ENCODE measurements around the gene SMG6. TPM values are rescaled to one million over a fixed set of nuclear protein-coding genes. Genes with fewer than 3 reads are reported as not detected.

The SMG6 gene
- total RNA-seq, 1 experiment from 2014 or later = 13.5 TPM

DNA sequence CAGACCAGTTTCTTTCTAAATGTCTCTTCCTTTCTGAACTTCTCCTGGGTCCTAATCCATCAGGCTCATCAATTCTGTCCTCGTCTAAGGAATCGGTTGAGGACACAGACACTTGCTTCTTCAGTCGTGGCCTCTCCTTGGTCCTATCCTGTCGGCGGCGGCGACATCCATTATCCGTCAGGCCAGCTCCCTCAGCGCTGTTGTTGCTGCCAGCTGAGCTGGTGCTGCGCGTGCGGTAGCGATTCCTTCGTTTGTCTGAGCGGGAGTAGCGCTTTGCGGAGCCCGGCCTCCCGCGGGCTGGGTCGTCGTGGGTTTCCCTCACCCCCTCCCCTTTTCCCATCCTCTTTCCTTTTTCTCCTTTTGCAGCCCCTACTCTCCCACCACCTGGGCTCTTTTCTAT lies 3.8 kb downstream of the SMG6 start:
- CTCF ChIA-PET = no interaction called here
- Mint-ChIP-seq H3K27me3 (ENCODE audit: unreplicated experiment) (no peaks in the 10 kb centered on the region), H3K4me1 (ENCODE audit: low read depth, unreplicated experiment) (peaks cover 15% of the 10 kb centered on the region), H3K9me3 (ENCODE audit: low read depth, unreplicated experiment) (no peaks in the 10 kb centered on the region), H3K27ac (ENCODE audit: unreplicated experiment) (no peak overlapping the region), H3K36me3 (ENCODE audit: insufficient read depth, unreplicated experiment) (peaks cover 20% of the 10 kb centered on the region), H3K4me3 (ENCODE audit: low read depth, unreplicated experiment) (no peak overlapping the region)
- DNase-seq = no peak
- TF ChIP-seq, protein P1, sequence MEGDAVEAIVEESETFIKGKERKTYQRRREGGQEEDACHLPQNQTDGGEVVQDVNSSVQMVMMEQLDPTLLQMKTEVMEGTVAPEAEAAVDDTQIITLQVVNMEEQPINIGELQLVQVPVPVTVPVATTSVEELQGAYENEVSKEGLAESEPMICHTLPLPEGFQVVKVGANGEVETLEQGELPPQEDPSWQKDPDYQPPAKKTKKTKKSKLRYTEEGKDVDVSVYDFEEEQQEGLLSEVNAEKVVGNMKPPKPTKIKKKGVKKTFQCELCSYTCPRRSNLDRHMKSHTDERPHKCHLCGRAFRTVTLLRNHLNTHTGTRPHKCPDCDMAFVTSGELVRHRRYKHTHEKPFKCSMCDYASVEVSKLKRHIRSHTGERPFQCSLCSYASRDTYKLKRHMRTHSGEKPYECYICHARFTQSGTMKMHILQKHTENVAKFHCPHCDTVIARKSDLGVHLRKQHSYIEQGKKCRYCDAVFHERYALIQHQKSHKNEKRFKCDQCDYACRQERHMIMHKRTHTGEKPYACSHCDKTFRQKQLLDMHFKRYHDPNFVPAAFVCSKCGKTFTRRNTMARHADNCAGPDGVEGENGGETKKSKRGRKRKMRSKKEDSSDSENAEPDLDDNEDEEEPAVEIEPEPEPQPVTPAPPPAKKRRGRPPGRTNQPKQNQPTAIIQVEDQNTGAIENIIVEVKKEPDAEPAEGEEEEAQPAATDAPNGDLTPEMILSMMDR (IDR thresholded peaks at IDR 0.05; ENCODE audit: unreplicated experiment) = no peak
- intact Hi-C loops (cut with micrococcal nuclease; ENCODE audit: unreplicated experiment) = no loop called here
- BruUV-seq (replicated peaks) = no TSS peak

DNA sequence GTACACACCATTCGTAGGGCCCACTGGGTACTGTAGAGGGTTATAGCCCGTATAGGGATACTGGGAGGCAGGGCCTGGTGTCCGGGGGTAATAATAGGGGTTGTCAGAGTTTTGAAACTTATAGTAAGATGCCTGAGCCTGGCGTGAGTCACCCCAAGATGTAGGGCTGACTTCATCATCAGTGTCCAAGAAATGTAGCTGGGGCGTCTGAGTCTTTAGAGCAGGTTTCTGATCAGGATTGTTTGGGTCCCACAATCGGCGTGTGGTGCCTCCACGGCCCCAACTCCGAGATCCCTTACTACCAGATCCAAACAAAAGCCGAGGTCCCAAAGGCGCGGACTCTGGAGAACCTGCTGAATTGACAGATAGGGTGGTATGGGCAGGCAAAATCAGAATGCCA lies 4.4 kb downstream of the SMG6 start:
- no TSS peak for BruUV-seq (replicated peaks)
- TF ChIP-seq, protein P1 (IDR thresholded peaks at IDR 0.05; ENCODE audit: unreplicated experiment) = no peak
- no peaks in the 10 kb centered on the region for H3K9me3 Mint-ChIP-seq (ENCODE audit: low read depth, unreplicated experiment)
- H3K36me3 Mint-ChIP-seq (ENCODE audit: insufficient read depth, unreplicated experiment) = peaks cover 19% of the 10 kb centered on the region
- H3K4me3 Mint-ChIP-seq (ENCODE audit: low read depth, unreplicated experiment) = no peak overlapping the region
- no peak overlapping the region for H3K27ac Mint-ChIP-seq (ENCODE audit: unreplicated experiment)
- no peaks in the 10 kb centered on the region for H3K27me3 Mint-ChIP-seq (ENCODE audit: unreplicated experiment)
- peaks cover 12% of the 10 kb centered on the region for H3K4me1 Mint-ChIP-seq (ENCODE audit: low read depth, unreplicated experiment)
- CTCF ChIA-PET = no interaction called here
- intact Hi-C loops (cut with micrococcal nuclease; ENCODE audit: unreplicated experiment) = no loop called here
- DNase-seq = no peak

DNA sequence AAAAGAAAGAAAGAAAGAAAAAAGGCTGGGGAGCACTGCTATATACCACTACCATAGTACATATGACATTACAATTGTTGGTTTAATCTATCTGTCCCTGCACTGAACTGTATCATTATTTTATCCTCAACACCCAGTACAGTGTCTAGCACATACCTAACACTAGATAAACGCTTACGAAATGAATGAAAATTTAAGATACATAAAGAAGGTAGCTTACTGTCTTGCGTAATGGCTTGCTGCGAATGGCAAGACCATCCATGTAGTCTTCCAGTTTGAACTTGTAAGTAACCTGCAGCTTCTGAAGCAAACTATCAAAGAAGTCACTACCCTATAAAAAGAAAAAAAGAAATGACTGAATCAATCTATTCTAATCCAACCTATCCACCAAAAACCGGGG lies 6.6 kb downstream of the SMG6 start:
- no peaks in the 10 kb centered on the region for H3K27me3 Mint-ChIP-seq (ENCODE audit: unreplicated experiment)
- H3K36me3 Mint-ChIP-seq (ENCODE audit: insufficient read depth, unreplicated experiment) = peaks cover 5% of the 10 kb centered on the region
- H3K4me3 Mint-ChIP-seq (ENCODE audit: low read depth, unreplicated experiment) = no peak overlapping the region
- CTCF ChIA-PET = no interaction called here
- intact Hi-C loops (cut with micrococcal nuclease; ENCODE audit: unreplicated experiment) = no loop called here
- no peaks in the 10 kb centered on the region for H3K9me3 Mint-ChIP-seq (ENCODE audit: low read depth, unreplicated experiment)
- BruUV-seq (replicated peaks) = no TSS peak
- TF ChIP-seq, protein P1 (IDR thresholded peaks at IDR 0.05; ENCODE audit: unreplicated experiment) = no peak
- no peak for DNase-seq
- H3K4me1 Mint-ChIP-seq (ENCODE audit: low read depth, unreplicated experiment) = peaks cover 12% of the 10 kb centered on the region
- no peak overlapping the region for H3K27ac Mint-ChIP-seq (ENCODE audit: unreplicated experiment)

DNA sequence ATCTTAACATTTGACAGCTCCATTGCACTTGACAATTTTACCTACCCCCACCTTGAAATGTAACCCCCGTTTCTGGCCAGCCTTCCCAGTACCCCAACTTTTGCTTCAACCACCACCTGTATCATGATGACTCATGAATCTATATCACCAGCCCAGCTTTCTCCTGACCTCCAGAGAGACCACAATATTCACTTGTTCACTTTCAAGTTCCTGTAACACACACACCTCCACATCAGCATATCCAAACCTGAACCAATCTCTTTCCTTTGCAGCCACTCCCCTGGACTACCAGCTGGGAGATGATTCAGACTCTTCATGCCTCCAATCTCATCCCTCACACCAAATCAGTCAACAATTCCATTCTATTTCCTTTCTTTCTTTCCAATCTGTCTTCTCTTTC lies 8.0 kb downstream of the SMG6 start:
- TF ChIP-seq, protein P1 (IDR thresholded peaks at IDR 0.05; ENCODE audit: unreplicated experiment) = no peak
- BruUV-seq (replicated peaks) = no TSS peak
- H3K4me1 Mint-ChIP-seq (ENCODE audit: low read depth, unreplicated experiment) = peaks cover 12% of the 10 kb centered on the region
- peaks cover 9% of the 10 kb centered on the region for H3K36me3 Mint-ChIP-seq (ENCODE audit: insufficient read depth, unreplicated experiment)
- H3K4me3 Mint-ChIP-seq (ENCODE audit: low read depth, unreplicated experiment) = no peak overlapping the region
- CTCF ChIA-PET = no interaction called here
- H3K27ac Mint-ChIP-seq (ENCODE audit: unreplicated experiment) = no peak overlapping the region
- no peak for DNase-seq
- no peaks in the 10 kb centered on the region for H3K9me3 Mint-ChIP-seq (ENCODE audit: low read depth, unreplicated experiment)
- H3K27me3 Mint-ChIP-seq (ENCODE audit: unreplicated experiment) = no peaks in the 10 kb centered on the region
- intact Hi-C loops (cut with micrococcal nuclease; ENCODE audit: unreplicated experiment) = no loop called here

DNA sequence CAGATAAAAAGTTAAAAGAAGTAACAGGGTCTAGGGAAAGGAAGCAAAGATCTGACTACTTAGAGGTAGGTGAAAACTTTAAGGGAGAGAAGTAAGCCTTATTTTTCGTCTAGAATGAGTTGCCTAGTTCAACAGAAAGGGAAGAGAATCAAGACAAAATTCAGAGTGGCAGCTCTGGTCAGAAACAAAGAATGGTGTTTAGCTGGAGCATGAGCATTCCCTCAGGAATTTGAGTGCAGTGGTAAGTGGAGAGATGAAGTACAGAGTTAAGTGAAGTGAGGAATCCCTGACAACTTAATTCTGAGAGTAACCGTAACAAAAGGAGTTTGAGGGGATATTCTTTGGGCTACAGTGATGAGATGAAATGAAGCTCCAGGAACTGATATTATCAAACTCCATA lies 11.5 kb downstream of the SMG6 start:
- H3K36me3 Mint-ChIP-seq (ENCODE audit: insufficient read depth, unreplicated experiment) = peaks cover 18% of the 10 kb centered on the region
- BruUV-seq (replicated peaks) = no TSS peak
- no peak overlapping the region for H3K4me3 Mint-ChIP-seq (ENCODE audit: low read depth, unreplicated experiment)
- no peak for DNase-seq
- no peaks in the 10 kb centered on the region for H3K9me3 Mint-ChIP-seq (ENCODE audit: low read depth, unreplicated experiment)
- peaks cover 12% of the 10 kb centered on the region for H3K4me1 Mint-ChIP-seq (ENCODE audit: low read depth, unreplicated experiment)
- CTCF ChIA-PET = no interaction called here
- H3K27ac Mint-ChIP-seq (ENCODE audit: unreplicated experiment) = no peak overlapping the region
- intact Hi-C loops (cut with micrococcal nuclease; ENCODE audit: unreplicated experiment) = no loop called here
- H3K27me3 Mint-ChIP-seq (ENCODE audit: unreplicated experiment) = no peaks in the 10 kb centered on the region
- TF ChIP-seq, protein P1 (IDR thresholded peaks at IDR 0.05; ENCODE audit: unreplicated experiment) = no peak
